Peyer's patch (tissue), 4 donors: ENCODE data around the gene NT5DC3. TPM values are rescaled to one million over a fixed set of nuclear protein-coding genes. Genes with fewer than 3 reads are reported as not detected.

ENCODE experiments used
- DNase-seq, 3 donors: peaks; one replicate each; pipeline ENCODE4 v3.0.0-alpha.2; 2017 to 2019
- H3K27ac ChIP-seq, 4 donors: fragments of 200-600 bp; sonication (generic); one replicate each; pipeline ENCODE4 v1.5.1; 2016 to 2019
- H3K27me3 ChIP-seq, 2 donors: fragments of 200-600 bp; sonication (generic); one replicate each; pipeline ENCODE4 v1.5.1; 2019
- H3K36me3 ChIP-seq, 3 donors: fragments of 200-600 bp; sonication (generic); one replicate each; pipeline ENCODE4 v1.5.1; 2016 to 2019
- H3K4me1 ChIP-seq, 4 donors: fragments of 200-600 bp; sonication (generic); one replicate each; pipeline ENCODE4 v1.5.1; 2016 to 2019
- H3K4me3 ChIP-seq, 4 donors: fragments of 200-600 bp; sonication (generic); 1 replicate in 3 of 4; 2 replicates in 1 of 4; pipeline ENCODE4 v1.5.1; 2016 to 2019; ENCODE audit warnings: mild to moderate bottlenecking in 1 of 4
- H3K9me3 ChIP-seq, 4 donors: fragments of 200-600 bp; sonication (generic); one replicate each; pipeline ENCODE4 v1.5.1; 2016 to 2019; ENCODE audit warnings: mild to moderate bottlenecking in 1 of 4
- POLR2A ChIP-seq, 2 donors: fragments of 450-650 bp; IDR thresholded peaks; one replicate each; pipeline ENCODE4 v1.5.1; 2017; ENCODE audit warnings: antibody characterized with exemption in 2 of 2, mild to moderate bottlenecking in 2 of 2, moderate library complexity in 2 of 2
- total RNA-seq, 4 donors: library from RNA; depleted of rRNA; stranded (reverse); fragments of >200 nt; gene quantifications; one replicate each; pipeline ENCODE4 v1.1.0, GENCODE V29; 2016
- TF ChIP-seq, protein P1 (sequence below), 6 experiments: fragments of 450-650 bp in 4 of 6; fragments of 200-600 bp in 2 of 6; sonication (generic) in 1 of 6; IDR thresholded peaks; one replicate each; pipeline ENCODE4 v1.5.1; 2017 to 2019; ENCODE audit warnings: antibody characterized with exemption in 6 of 6, mild to moderate bottlenecking in 3 of 6, moderate library complexity in 1 of 6

The NT5DC3 gene
- total RNA-seq, 4 donors from 2014 or later: 3.9 to 10.2 (median 7.4) TPM

DNA sequence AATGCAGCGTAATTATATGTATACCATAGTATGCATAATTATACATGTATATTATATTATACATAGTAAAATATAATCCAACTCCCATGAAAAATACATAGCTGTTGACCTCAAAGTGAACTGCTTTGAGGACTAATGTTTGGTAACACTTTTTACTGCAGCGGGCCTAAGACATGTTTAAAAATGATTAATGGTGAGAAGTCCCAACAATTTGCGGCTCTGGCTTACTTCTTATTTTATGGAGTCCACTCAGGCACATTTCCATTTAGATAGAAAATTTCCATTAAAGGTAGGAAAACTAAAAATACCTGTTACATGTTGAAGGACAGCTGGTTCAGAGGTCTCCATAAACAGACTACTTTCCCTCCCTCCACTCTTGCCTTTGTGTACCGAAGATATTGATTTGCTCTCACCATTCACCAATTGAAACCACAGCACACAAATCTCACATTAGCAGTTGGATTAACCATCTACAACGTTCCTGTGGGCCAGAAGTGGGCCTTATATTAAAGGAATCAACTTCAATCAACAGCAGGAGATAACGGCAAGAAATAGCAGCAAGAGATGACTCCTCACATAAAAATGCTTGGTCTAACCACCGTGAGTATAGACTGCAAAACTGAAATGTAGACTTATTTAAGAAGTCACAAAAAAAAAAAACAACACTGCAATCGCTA, 14.1 kb upstream of the NT5DC3 start:
- H3K9me3 ChIP-seq: no peaks in the 10 kb centered on the region
- H3K36me3 ChIP-seq: no peaks in the 10 kb centered on the region
- no peak overlapping the region for H3K4me3 ChIP-seq
- no peak overlapping the region for H3K27ac ChIP-seq
- TF ChIP-seq, protein P1, sequence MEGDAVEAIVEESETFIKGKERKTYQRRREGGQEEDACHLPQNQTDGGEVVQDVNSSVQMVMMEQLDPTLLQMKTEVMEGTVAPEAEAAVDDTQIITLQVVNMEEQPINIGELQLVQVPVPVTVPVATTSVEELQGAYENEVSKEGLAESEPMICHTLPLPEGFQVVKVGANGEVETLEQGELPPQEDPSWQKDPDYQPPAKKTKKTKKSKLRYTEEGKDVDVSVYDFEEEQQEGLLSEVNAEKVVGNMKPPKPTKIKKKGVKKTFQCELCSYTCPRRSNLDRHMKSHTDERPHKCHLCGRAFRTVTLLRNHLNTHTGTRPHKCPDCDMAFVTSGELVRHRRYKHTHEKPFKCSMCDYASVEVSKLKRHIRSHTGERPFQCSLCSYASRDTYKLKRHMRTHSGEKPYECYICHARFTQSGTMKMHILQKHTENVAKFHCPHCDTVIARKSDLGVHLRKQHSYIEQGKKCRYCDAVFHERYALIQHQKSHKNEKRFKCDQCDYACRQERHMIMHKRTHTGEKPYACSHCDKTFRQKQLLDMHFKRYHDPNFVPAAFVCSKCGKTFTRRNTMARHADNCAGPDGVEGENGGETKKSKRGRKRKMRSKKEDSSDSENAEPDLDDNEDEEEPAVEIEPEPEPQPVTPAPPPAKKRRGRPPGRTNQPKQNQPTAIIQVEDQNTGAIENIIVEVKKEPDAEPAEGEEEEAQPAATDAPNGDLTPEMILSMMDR (IDR thresholded peaks at IDR 0.05): no peak
- no peak for TF ChIP-seq POLR2A (IDR thresholded peaks at IDR 0.05)
- H3K4me1 ChIP-seq: peaks cover 0 to 15% (median 0%) of the 10 kb centered on the region in 4 donors
- no peak for DNase-seq
- H3K27me3 ChIP-seq: no peaks in the 10 kb centered on the region

- no peak overlapping the region for H3K27ac ChIP-seq
- H3K4me1 ChIP-seq: peaks cover 0 to 9% (median 0%) of the 10 kb centered on the region in 4 donors
- TF ChIP-seq, protein P1 (IDR thresholded peaks at IDR 0.05): no peak
- no peak for TF ChIP-seq POLR2A (IDR thresholded peaks at IDR 0.05)
- no peak overlapping the region for H3K4me3 ChIP-seq
- H3K9me3 ChIP-seq: no peaks in the 10 kb centered on the region
- no peaks in the 10 kb centered on the region for H3K36me3 ChIP-seq
- DNase-seq: no peak
- no peaks in the 10 kb centered on the region for H3K27me3 ChIP-seq
Observed at GRCh38 chr12:103854372-103854973, 13.4 kb upstream of the NT5DC3 start.

DNA sequence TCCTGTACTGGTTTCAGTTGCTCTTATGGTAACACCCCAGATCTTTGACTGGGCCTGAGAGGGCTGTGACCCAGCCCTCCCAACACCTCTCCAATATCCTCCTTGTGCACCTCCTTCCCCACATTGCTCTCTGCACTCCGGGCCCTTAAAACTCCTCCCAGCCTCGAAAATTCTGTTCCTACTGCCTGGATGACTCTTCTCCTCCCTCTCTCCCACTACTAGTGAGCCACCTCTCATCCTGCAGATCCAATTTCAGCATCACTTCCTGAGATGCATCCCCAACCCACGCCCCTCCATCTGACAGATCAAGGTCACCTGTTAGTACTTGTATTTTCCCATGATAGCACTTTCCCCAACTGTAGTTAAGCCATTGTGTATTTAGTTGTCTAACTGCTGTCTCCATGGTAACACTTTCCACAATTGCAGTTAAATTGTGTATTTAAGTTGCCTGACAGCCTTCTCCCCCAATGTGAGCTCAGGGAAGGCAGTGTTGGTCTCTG, 11.5 kb upstream of the NT5DC3 start:
- Histone ChIP-seq H3K27me3 (no peaks in the 10 kb centered on the region), H3K27ac (no peak overlapping the region), H3K36me3 (no peaks in the 10 kb centered on the region), H3K4me3 (no peak overlapping the region), H3K9me3 (no peaks in the 10 kb centered on the region), H3K4me1 (peaks cover 0 to 3% (median 0%) of the 10 kb centered on the region in 4 donors)
- DNase-seq: no peak
- no peak for TF ChIP-seq POLR2A (IDR thresholded peaks at IDR 0.05)
- TF ChIP-seq, protein P1 (IDR thresholded peaks at IDR 0.05): no peak

GRCh38 chr12:103851127-103851526, 10.1 kb upstream of the NT5DC3 start:
- Histone ChIP-seq H3K4me1 (peaks cover 0 to 6% (median 0%) of the 10 kb centered on the region in 4 donors), H3K9me3 (no peaks in the 10 kb centered on the region), H3K27ac (no peak overlapping the region)

DNA sequence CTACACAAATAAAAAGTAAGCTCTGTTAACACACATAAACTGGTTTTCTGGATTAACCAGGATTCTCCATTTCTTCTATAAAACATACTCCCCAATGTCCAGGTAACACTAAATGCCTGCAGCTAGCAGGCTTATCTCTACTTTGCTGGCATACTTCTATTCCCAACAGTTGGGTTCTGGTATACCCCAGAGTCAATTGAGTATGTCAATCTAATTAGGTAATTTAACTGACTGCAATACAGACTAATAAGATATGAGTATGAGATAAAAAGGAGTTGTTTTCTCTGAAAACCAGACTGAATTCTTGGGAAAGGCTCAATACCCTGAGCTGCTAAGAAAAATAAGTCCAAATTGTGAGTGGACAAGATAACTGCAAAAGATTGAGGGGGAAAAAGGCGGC, 9.4 kb upstream of the NT5DC3 start:
- no peak for DNase-seq
- no peaks in the 10 kb centered on the region for H3K9me3 ChIP-seq
- H3K4me3 ChIP-seq: no peak overlapping the region
- no peaks in the 10 kb centered on the region for H3K36me3 ChIP-seq
- peaks cover 0 to 6% (median 0%) of the 10 kb centered on the region in 4 donors for H3K4me1 ChIP-seq
- no peak overlapping the region for H3K27ac ChIP-seq
- TF ChIP-seq POLR2A (IDR thresholded peaks at IDR 0.05): no peak
- TF ChIP-seq, protein P1 (IDR thresholded peaks at IDR 0.05): no peak
- no peaks in the 10 kb centered on the region for H3K27me3 ChIP-seq

More at GRCh38 chr12:103851127-103851526, 10.1 kb upstream of the NT5DC3 start:
- DNase-seq: no peak
- Histone ChIP-seq H3K27me3 (no peaks in the 10 kb centered on the region), H3K36me3 (no peaks in the 10 kb centered on the region), H3K4me3 (no peak overlapping the region)
- no peak for TF ChIP-seq POLR2A (IDR thresholded peaks at IDR 0.05)
- TF ChIP-seq, protein P1 (IDR thresholded peaks at IDR 0.05): no peak
